GM21723 (cell line): ENCODE measurements around the gene LONP2.
"Not testable (repeated sequence)": the region's sequence is repeated elsewhere in the genome, so short reads cannot be mapped to it uniquely, and the experiment has no call there.

Experiments used
- ATAC-seq: cut with Tn5 transposase; IDR thresholded peaks from one replicate; pipeline ENCODE4 v1.9.1; 2021; ENCODE audit warnings: mild to moderate bottlenecking, moderate library complexity; ENCODE audit not compliant: unreplicated experiment

LONP2 gene

GRCh38 chr16:48384520-48385252 is 140.6 kb downstream of the LONP2 start:
- peak; percentile 56 for ATAC-seq

GRCh38 chr16:48385253-48386150 is 141.4 kb downstream of the LONP2 start, which contains the start of gene SIAH1:
Gene SIAH1, minus strand, starts transcription at chr16:48385413. Its CDS starts 22,985 bp downstream, at chr16:48362428.
- peak; percentile 69 for ATAC-seq

GRCh38 chr16:48386559-48387312 is 142.6 kb downstream of the LONP2 start:
- no peak for ATAC-seq

GRCh38 chr16:48392407-48392806 is 148.3 kb downstream of the LONP2 start:
- ATAC-seq = no peak

- no peak for ATAC-seq
Observed at GRCh38 chr16:48393485-48394354, 149.6 kb downstream of the LONP2 start.

GRCh38 chr16:48394355-48394703 is 150.2 kb downstream of the LONP2 start:
- ATAC-seq = no peak

GRCh38 chr16:48395375-48395774 is 151.3 kb downstream of the LONP2 start:
- ATAC-seq = no peak

GRCh38 chr16:48402547-48402946 is 158.4 kb downstream of the LONP2 start:
- ATAC-seq = not testable (repeated sequence)

- ATAC-seq = no peak
Observed at GRCh38 chr16:48405153-48405552, 161.1 kb downstream of the LONP2 start.

GRCh38 chr16:48405907-48406306 is 161.8 kb downstream of the LONP2 start:
- no peak for ATAC-seq
